Endodermal cell (in vitro differentiated cells): ENCODE results near the gene FBRS. TPM values are rescaled to one million over a fixed set of nuclear protein-coding genes. Genes with fewer than 3 reads are reported as not detected.

Experiments
- DNase-seq: peaks from one replicate; pipeline ENCODE4 v3.0.0-alpha.2; 2017
- H3K27ac ChIP-seq: 2 replicates; pipeline ENCODE4 v1.5.1; 2013; ENCODE audit warnings: mild to moderate bottlenecking, low read depth, low read length, moderate library complexity
- H3K27me3 ChIP-seq: 2 replicates; pipeline ENCODE4 v1.6.1; 2013; ENCODE audit warnings: mild to moderate bottlenecking, low read length, moderate library complexity; ENCODE audit not compliant: insufficient read depth, control insufficient read depth, poor library complexity, severe bottlenecking
- H3K36me3 ChIP-seq: 2 replicates; pipeline ENCODE4 v1.7.0; 2013; ENCODE audit warnings: mild to moderate bottlenecking, low read length, moderate library complexity; ENCODE audit not compliant: control insufficient read depth, insufficient read depth
- H3K4me1 ChIP-seq: one replicate; pipeline ENCODE4 v1.7.0; 2013; ENCODE audit warnings: low read length; ENCODE audit not compliant: control insufficient read depth, insufficient read depth
- H3K4me3 ChIP-seq: 2 replicates; pipeline ENCODE4 v1.5.1; 2013; ENCODE audit warnings: mild to moderate bottlenecking, low read length, moderate library complexity
- H3K9ac ChIP-seq: 2 replicates; pipeline ENCODE4 v1.6.1; 2013; ENCODE audit warnings: mild to moderate bottlenecking, low read length, moderate library complexity; ENCODE audit not compliant: poor library complexity, severe bottlenecking; ENCODE audit errors: extremely low read depth
- H3K9me3 ChIP-seq: 2 replicates; pipeline ENCODE4 v1.6.1; 2013; ENCODE audit warnings: mild to moderate bottlenecking, low read length, moderate library complexity; ENCODE audit not compliant: control insufficient read depth
- H3K27ac Mint-ChIP-seq: 2 replicates; pipeline ENCODE4 v1.8.0; 2020; ENCODE audit warnings: mixed read lengths
- H3K27me3 Mint-ChIP-seq: 2 replicates; pipeline ENCODE4 v1.8.0; 2021; ENCODE audit warnings: mild to moderate bottlenecking, mixed read lengths; ENCODE audit not compliant: insufficient read depth
- H3K36me3 Mint-ChIP-seq: 2 replicates; pipeline ENCODE4 v1.8.0; 2020; ENCODE audit warnings: low read depth, mixed read lengths
- H3K4me1 Mint-ChIP-seq: 2 replicates; pipeline ENCODE4 v1.8.0; 2020; ENCODE audit warnings: mixed read lengths
- H3K4me3 Mint-ChIP-seq: 2 replicates; pipeline ENCODE4 v1.8.0; 2020; ENCODE audit warnings: mild to moderate bottlenecking, moderate library complexity, mixed read lengths
- H3K9me3 Mint-ChIP-seq: 2 replicates; pipeline ENCODE4 v1.8.0; 2020; ENCODE audit warnings: mild to moderate bottlenecking, mixed read lengths
- CTCF ChIP-seq: fragments of 200-600 bp; sonication (generic); conservative IDR thresholded peaks from 2 replicates; pipeline ENCODE4 v1.5.0; 2021; ENCODE audit warnings: antibody characterized with exemption, mild to moderate bottlenecking
- WGBS, 2 experiments: methylation state at CpG; one replicate each; pipeline versions ENCODE4 v1.1.5 to v1.1.7; 2013; ENCODE audit warnings: missing lambda C conversion rate in 2 of 2, mixed read lengths in 1 of 2; ENCODE audit not compliant: insufficient coverage in 1 of 2, insufficient read length in 1 of 2; 5-methylcytosine and 5-hydroxymethylcytosine counted together
- total RNA-seq, 2 donors: library from RNA; stranded (reverse); fragmentation: NEBNext Ultra II Directional in 1 of 2; extraction: Animal tissue kit (Norgen Biotek cat#: 25700) in 1 of 2; gene quantifications; 2 replicates in 1 of 2; 3 replicates in 1 of 2; pipeline ENCODE4 v1.2.1, GENCODE V29; 2021

FBRS gene
- total RNA-seq, 2 donors from 2014 or later = 50.2 to 53.1 TPM

DNA sequence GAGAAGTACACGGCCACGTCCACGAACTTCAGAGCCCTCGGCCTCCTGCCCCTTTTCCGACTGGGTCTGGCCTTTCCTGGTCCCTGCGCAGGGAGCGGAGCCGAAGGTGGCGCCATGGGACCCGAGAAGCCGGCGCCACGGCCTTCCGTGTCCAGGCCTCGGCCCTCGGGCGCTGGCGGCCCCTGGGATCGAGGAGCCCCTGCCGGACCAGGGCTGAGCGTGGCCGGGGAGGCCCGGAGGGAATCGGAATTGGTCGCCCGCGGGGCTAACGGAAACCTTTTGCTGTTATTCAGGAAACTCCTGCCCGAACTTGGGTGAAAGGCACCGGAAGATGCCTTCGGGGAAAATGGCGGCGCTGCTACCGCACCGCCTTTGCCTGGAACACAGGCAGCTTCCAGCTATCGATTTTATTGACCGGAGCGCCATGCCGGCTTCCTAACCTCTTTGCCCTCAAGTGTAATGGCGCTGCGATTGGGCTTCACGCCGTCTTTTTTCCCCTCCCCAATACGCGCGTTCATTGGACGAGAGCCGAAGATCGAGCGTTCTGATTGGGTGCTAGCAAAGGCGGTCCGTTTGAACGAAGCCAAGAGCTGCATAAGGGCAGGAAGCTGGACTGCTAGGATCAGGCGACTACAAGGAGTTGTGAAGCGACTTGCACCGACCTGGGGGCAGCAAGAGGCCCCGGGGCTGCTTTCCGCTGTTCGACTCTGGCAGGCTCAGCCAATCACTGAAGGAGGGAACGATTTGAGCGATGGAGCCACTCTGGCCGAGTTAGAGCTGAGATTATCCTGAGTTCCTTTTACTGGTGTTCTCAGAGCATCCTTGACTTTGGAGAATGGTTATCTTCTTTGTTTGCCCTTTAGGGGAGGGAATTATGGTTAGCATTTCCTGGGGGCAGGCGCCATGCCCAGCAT, 48.0 kb upstream of the FBRS start, which contains the start of gene ZNF689:
Gene ZNF689 (minus strand): TSS at position 464 of the 914 bp plus-strand sequence. CDS start 348 bp downstream, at position 116.
- DNase-seq = peak; percentile 99

DNA sequence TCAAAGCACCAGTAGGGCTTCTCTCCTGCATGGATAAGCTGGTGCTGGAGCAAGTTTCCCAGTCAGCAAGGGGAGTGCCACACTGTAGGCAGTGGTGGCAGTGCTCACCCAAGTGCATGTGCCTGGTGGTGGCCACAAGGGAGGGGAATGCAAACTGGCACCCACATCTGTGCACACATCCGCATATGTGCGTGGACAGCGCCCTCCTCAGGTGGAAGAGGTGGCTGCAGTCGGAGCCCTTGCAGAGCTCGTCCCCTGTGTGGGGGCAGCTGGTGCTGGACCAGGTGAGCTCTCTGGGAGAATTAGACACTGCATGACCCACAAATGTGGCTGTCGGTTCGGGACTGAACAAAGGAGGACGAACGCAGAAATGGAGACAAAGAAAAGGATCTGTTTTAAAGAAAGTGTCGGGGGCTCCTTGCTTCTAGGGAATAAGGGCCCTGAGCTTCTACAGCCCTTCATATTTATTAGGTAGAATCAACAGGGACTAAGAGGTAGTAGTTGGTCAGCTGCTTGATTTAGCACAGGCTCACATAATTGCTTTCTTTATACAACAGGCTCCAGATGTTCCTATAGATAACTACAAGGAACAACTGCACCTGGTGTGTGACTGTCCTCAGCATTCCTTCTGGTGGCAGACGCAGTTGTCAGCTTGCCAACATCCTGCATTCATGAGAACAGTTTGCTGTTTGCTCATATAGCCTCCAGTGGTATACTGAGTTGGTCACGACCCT, 42.7 kb upstream of the FBRS start:
- H3K4me3 ChIP-seq = no peak overlapping the region
- TF ChIP-seq CTCF = peak; percentile 92
- peaks cover 9% of the 10 kb centered on the region for H3K27me3 ChIP-seq
- H3K36me3 ChIP-seq = no peaks in the 10 kb centered on the region
- H3K9me3 ChIP-seq = no peaks in the 10 kb centered on the region
- Mint-ChIP-seq H3K27ac (no peak overlapping the region), H3K4me1 (peaks cover 1% of the 10 kb centered on the region), H3K27me3 (peaks cover 15% of the 10 kb centered on the region), H3K4me3 (no peak overlapping the region), H3K9me3 (peaks cover 5% of the 10 kb centered on the region), H3K36me3 (no peaks in the 10 kb centered on the region)
- H3K27ac ChIP-seq = no peak overlapping the region
- H3K9ac ChIP-seq = no peak overlapping the region
- 54 to 65% methylated on average over 11 to 12 of the region's 12 CpGs for WGBS, 2 experiments
- DNase-seq = peak; percentile 96
- no peaks in the 10 kb centered on the region for H3K4me1 ChIP-seq

More for the DNA sequence above, 48.0 kb upstream of the FBRS start, which contains the start of gene ZNF689:
- H3K27ac ChIP-seq = peak within 1 kb of the TSS; percentile 87
- Mint-ChIP-seq H3K4me1 (peaks cover 3% of the 10 kb centered on the region), H3K4me3 (peak within 1 kb of the TSS; percentile 77), H3K36me3 (peaks cover 17% of the 10 kb centered on the region), H3K27ac (peak within 1 kb of the TSS; percentile 92), H3K27me3 (no peaks in the 10 kb centered on the region), H3K9me3 (no peaks in the 10 kb centered on the region)
- H3K27me3 ChIP-seq = no peaks in the 10 kb centered on the region
- no peak for TF ChIP-seq CTCF
- peaks cover 3% of the 10 kb centered on the region for H3K4me1 ChIP-seq
- peak within 1 kb of the TSS; percentile 95 for H3K4me3 ChIP-seq
- no peaks in the 10 kb centered on the region for H3K9me3 ChIP-seq
- peak within 1 kb of the TSS; percentile 95 for H3K9ac ChIP-seq
- 0 to 1% methylated on average over 49 to 62 of the region's 63 CpGs for WGBS, 2 experiments
- peaks cover 31% of the 10 kb centered on the region for H3K36me3 ChIP-seq

- H3K4me1 ChIP-seq = no peaks in the 10 kb centered on the region
- DNase-seq = no peak
- WGBS, 2 experiments = 93 to 100% methylated on average over 3 to 4 of the region's 4 CpGs
- H3K9ac ChIP-seq = no peak overlapping the region
- H3K36me3 ChIP-seq = no peaks in the 10 kb centered on the region
- no peak for TF ChIP-seq CTCF
- no peaks in the 10 kb centered on the region for H3K36me3 Mint-ChIP-seq
- H3K27ac ChIP-seq = no peak overlapping the region
- no peaks in the 10 kb centered on the region for H3K9me3 ChIP-seq
- H3K27me3 Mint-ChIP-seq = peaks cover 40% of the 10 kb centered on the region
- H3K27ac Mint-ChIP-seq = no peak overlapping the region
- peaks cover 22% of the 10 kb centered on the region for H3K27me3 ChIP-seq
- H3K4me1 Mint-ChIP-seq = no peaks in the 10 kb centered on the region
- H3K4me3 Mint-ChIP-seq = no peak overlapping the region
- H3K4me3 ChIP-seq = no peak overlapping the region
- peaks cover 9% of the 10 kb centered on the region for H3K9me3 Mint-ChIP-seq
Measured at GRCh38 chr16:30619202-30619601, 39.0 kb upstream of the FBRS start.
